Measurements from ENCODE around the gene PLPP3.

GRCh38 chr1:56516539-56517252 lies 62.7 kb downstream of the PLPP3 start:
- no peak for TF ChIP-seq CTCF (IDR thresholded peaks at IDR 0.05)
- no peak for TF ChIP-seq POLR2AphosphoS5 (IDR thresholded peaks at IDR 0.05; ENCODE audit: low read depth, low read length)
- no peak for TF ChIP-seq SIN3A (IDR thresholded peaks at IDR 0.05; ENCODE audit: borderline replicate concordance, insufficient read depth, low read depth, low read length)
- no peak for TF ChIP-seq REST (IDR thresholded peaks at IDR 0.05; ENCODE audit: insufficient read depth in 1 of 2, low read depth in 2 of 2, low read length in 1 of 2)
